PC-9 (cell line): Measurements from ENCODE around the gene FGF22. TPM values are rescaled to one million over a fixed set of nuclear protein-coding genes. Genes with fewer than 3 reads are reported as not detected.

Source experiments
- BruUV-seq: library from RNA; stranded (reverse); fragments of 400-500 nt; replicated peaks from 2 replicates; lab custom pipeline; 2021; lab: Mats Ljungman, UMichigan
- CTCF ChIA-PET: fragments of 300-600 bp; sonication (Branson Sonifier 250); formaldehyde crosslinking; loops from one replicate; lab custom pipeline; 2022; ENCODE audit warnings: antibody characterized with exemption; lab: Charles Lee
- POLR2A ChIA-PET: fragments of 300-600 bp; sonication (Branson Sonifier 250); formaldehyde crosslinking; loops from one replicate; lab custom pipeline; 2022; ENCODE audit warnings: antibody characterized with exemption; ENCODE audit not compliant: unreplicated experiment; lab: Charles Lee
- DNase-seq, 2 experiments: peaks; one replicate each; pipeline versions ENCODE4 v3.0.0 to v3.0.0-alpha.2; 2015 to 2022; ENCODE audit warnings: mixed read lengths in 1 of 2
- H2AFZ ChIP-seq: fragments of 200-600 bp; sonication (generic); 2 replicates; pipeline ENCODE4 v1.8.1; 2017; ENCODE audit warnings: antibody characterized with exemption
- H3F3A ChIP-seq: fragments of 200-600 bp; sonication (generic); 2 replicates; pipeline ENCODE4 v1.8.1; 2017; ENCODE audit warnings: antibody characterized with exemption, mild to moderate bottlenecking, low read depth; ENCODE audit not compliant: insufficient read depth
- H3K27ac ChIP-seq: fragments of 200-600 bp; sonication (generic); 2 replicates; pipeline ENCODE4 v1.6.1; 2016; ENCODE audit warnings: mixed run types
- H3K27me3 ChIP-seq: fragments of 200-600 bp; sonication (generic); 2 replicates; pipeline ENCODE4 v1.6.1; 2016; ENCODE audit warnings: low read depth, mixed run types; ENCODE audit not compliant: insufficient read depth
- H3K36me3 ChIP-seq: fragments of 200-600 bp; sonication (generic); 2 replicates; pipeline ENCODE4 v1.6.1; 2016; ENCODE audit warnings: low read depth, mixed run types
- H3K4me1 ChIP-seq: fragments of 200-600 bp; sonication (generic); replicated peaks from 2 replicates; pipeline ENCODE4 v1.6.1; 2016; ENCODE audit warnings: mixed run types; ENCODE audit not compliant: insufficient read depth
- H3K4me2 ChIP-seq: fragments of 200-600 bp; sonication (generic); 2 replicates; pipeline ENCODE4 v1.6.1; 2017; ENCODE audit warnings: mixed run types
- H3K4me3 ChIP-seq: fragments of 200-600 bp; sonication (generic); 2 replicates; pipeline ENCODE4 v1.6.1; 2016; ENCODE audit warnings: mixed run types
- H3K79me2 ChIP-seq: fragments of 200-600 bp; sonication (generic); 2 replicates; pipeline ENCODE4 v1.6.1; 2017; ENCODE audit warnings: low read depth, mixed run types
- H3K9me2 ChIP-seq: fragments of 200-600 bp; sonication (generic); 2 replicates; pipeline ENCODE4 v1.8.1; 2017; ENCODE audit warnings: mild to moderate bottlenecking; ENCODE audit not compliant: insufficient read depth
- H3K9me3 ChIP-seq: fragments of 200-600 bp; sonication (generic); 2 replicates; pipeline ENCODE4 v1.8.1; 2016; ENCODE audit warnings: low read depth; ENCODE audit not compliant: insufficient read depth
- H4K20me1 ChIP-seq: fragments of 200-600 bp; sonication (generic); 2 replicates; pipeline ENCODE4 v1.8.1; 2017; ENCODE audit not compliant: insufficient read depth
- EZH2 ChIP-seq: fragments of 200-600 bp; sonication (generic); IDR thresholded peaks from 2 replicates; pipeline ENCODE4 v1.8.0; 2017; ENCODE audit warnings: antibody characterized with exemption, low read depth
- intact Hi-C: fragments of 100-400 bp; cut with micrococcal nuclease; formaldehyde crosslinking; loops from one replicate; pipeline ENCODE4 v1.10.0; 2022; ENCODE audit not compliant: unreplicated experiment
- total RNA-seq: library from RNA; stranded (reverse); gene quantifications from 2 replicates; pipeline ENCODE4 v1.2.3, GENCODE V29; 2021
- TF ChIP-seq, protein P1 (sequence below): fragments of 200-600 bp; sonication (generic); conservative IDR thresholded peaks from 2 replicates; pipeline ENCODE4 v1.6.1; 2017; ENCODE audit warnings: mixed run types, antibody characterized with exemption, mild to moderate bottlenecking, moderate library complexity

The FGF22 gene
- total RNA-seq, 1 experiment from 2014 or later = not detected

DNA sequence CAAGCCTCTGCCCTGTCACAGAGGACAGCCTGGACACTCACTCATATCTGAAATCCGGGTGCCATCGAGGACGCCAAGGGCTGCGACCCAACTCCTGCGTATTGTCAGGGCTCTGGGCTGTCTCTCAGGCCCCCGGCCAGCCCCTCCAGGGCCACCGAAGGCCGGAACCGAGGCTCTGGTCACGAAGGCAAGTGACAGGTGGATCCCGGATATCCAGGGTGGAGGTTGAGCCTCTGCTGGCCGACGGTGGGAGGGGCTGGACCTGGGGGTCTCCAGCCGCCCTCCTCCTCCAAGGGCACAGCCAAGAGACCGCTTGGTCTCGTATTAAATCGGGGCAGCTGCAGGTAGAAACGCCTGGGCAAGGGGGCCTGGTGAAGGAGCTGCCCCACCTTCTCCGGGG is 17.9 kb downstream of the FGF22 start:
- H3K9me3 ChIP-seq = no peaks in the 10 kb centered on the region
- intact Hi-C loops = no loop called here
- no peak overlapping the region for H3K4me2 ChIP-seq
- H4K20me1 ChIP-seq = peaks cover 93% of the 10 kb centered on the region
- H3K27ac ChIP-seq = no peak overlapping the region
- H3K4me1 ChIP-seq = peaks cover 9% of the 10 kb centered on the region
- no peak for DNase-seq
- H3F3A ChIP-seq = 0 out of 2 replicates have a peak, but pooled peaks cover 8% of the 10 kb centered on the region
- H3K4me3 ChIP-seq = no peak overlapping the region
- 0 out of 2 replicates have a peak, but pooled peaks cover 4% of the 10 kb centered on the region for H3K36me3 ChIP-seq
- ChIA-PET POLR2A (no interaction called here), CTCF (no interaction called here)
- H3K79me2 ChIP-seq = peaks cover 99% of the 10 kb centered on the region
- BruUV-seq = no TSS peak
- H3K27me3 ChIP-seq = no peaks in the 10 kb centered on the region
- H3K9me2 ChIP-seq = no peaks in the 10 kb centered on the region
- H2AFZ ChIP-seq = no peak overlapping the region
- TF ChIP-seq, protein P1, sequence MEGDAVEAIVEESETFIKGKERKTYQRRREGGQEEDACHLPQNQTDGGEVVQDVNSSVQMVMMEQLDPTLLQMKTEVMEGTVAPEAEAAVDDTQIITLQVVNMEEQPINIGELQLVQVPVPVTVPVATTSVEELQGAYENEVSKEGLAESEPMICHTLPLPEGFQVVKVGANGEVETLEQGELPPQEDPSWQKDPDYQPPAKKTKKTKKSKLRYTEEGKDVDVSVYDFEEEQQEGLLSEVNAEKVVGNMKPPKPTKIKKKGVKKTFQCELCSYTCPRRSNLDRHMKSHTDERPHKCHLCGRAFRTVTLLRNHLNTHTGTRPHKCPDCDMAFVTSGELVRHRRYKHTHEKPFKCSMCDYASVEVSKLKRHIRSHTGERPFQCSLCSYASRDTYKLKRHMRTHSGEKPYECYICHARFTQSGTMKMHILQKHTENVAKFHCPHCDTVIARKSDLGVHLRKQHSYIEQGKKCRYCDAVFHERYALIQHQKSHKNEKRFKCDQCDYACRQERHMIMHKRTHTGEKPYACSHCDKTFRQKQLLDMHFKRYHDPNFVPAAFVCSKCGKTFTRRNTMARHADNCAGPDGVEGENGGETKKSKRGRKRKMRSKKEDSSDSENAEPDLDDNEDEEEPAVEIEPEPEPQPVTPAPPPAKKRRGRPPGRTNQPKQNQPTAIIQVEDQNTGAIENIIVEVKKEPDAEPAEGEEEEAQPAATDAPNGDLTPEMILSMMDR = no peak
- TF ChIP-seq EZH2 = no peak

DNA sequence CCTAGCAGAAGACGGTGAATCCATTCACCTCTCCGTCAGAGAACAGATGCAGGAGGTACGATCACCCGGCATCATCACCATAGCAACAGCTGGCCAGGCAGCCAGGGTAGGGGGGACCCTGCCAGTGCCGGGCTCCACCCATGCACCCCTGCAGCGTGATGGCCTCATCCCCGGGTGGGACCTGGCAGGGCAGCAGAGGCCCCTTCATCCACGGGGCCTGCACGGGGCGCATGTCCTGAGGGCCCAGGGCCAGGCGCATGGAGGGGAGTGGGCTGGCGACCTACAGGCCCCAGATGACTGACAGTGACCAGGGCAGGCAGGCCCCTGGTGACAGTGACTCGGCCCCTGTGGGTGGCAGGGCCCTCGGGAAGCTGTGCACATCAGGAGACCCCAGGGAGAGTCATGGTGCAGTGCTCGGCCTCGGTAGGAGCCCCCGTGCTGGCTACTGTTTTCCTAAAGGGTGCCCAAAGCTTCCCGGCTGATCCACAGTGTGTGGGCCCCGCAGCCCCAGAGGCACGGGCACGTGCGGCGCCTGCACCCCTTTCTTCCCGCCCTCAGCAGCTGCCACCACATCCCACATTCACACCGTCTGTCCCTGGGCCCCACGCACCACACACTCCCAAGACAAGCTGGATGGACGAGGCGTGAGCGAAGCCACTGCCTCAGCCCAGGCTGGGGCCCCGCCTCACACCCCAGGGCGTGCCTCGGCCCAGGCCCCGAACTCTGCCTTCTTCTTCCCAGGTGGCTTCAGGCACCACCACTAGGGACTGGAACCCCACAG is 18.6 kb downstream of the FGF22 start:
- no peak overlapping the region for H3K4me3 ChIP-seq

DNA sequence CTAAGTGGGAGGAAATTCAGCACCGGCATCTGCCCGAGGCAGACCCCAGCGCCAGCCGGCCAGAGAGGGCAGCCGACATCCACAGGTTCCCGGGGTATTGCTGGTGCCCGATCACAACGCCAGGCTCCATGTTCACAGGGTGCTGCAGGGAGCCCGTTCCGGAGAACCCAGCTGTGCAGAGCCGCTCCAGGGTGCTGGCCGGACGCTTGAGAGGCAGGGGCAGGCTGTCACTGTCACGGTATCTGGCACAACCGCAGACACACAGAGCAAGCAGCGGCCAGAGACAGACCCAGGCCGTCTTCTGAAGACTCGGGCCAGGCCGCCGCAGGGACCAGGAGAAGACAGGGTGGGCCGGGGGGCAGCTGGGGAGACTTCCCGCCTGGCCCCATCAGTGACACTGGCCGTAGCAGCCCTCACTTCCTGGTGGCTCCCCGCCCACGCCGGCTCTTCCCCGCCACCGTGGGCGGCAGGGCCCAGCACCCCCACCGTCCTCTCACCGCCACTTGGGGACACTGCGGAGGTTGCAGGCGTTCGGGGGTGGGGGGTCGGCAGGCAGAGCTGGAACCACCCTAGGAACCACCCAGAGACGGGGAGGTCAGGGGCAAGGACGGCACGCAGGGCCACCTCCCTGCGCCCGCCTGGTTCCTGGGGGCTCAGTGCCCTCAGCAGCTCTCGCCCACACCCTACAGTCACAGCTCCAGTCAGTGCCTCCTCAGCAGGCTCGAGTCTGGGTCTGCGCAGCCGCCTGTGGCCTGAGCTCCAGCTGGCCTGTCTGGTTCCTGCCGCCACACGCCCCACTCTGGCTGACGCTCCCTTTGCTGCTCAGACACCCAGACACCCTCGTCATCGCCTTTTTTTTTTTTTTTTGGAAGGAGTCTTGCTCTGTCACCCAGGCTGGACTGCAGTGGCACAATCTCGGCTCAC is 19.5 kb downstream of the FGF22 start:
- TF ChIP-seq EZH2 = no peak
- TF ChIP-seq, protein P1 = no peak
- no peak overlapping the region for H3K4me2 ChIP-seq
- H3F3A ChIP-seq = peaks cover 13% of the 10 kb centered on the region
- H3K4me1 ChIP-seq = peaks cover 14% of the 10 kb centered on the region
- 0 out of 2 replicates have a peak, but pooled peaks cover 4% of the 10 kb centered on the region for H3K36me3 ChIP-seq
- POLR2A ChIA-PET = no interaction called here
- peaks cover 86% of the 10 kb centered on the region for H3K79me2 ChIP-seq
- CTCF ChIA-PET = no interaction called here
- no peak for DNase-seq
- H3K4me3 ChIP-seq = no peak overlapping the region
- H4K20me1 ChIP-seq = peaks cover 78% of the 10 kb centered on the region
- H2AFZ ChIP-seq = no peak overlapping the region
- H3K27ac ChIP-seq = no peak overlapping the region
- intact Hi-C loops = no loop called here
- no peaks in the 10 kb centered on the region for H3K9me3 ChIP-seq
- no peaks in the 10 kb centered on the region for H3K9me2 ChIP-seq
- no peaks in the 10 kb centered on the region for H3K27me3 ChIP-seq
- BruUV-seq = no TSS peak

More for the DNA sequence above, 18.6 kb downstream of the FGF22 start:
- 0 out of 2 replicates have a peak, but pooled peaks cover 4% of the 10 kb centered on the region for H3K36me3 ChIP-seq
- H2AFZ ChIP-seq = no peak overlapping the region
- no peaks in the 10 kb centered on the region for H3K9me3 ChIP-seq
- H3K27me3 ChIP-seq = no peaks in the 10 kb centered on the region
- 0 out of 2 replicates have a peak, but pooled peaks cover 8% of the 10 kb centered on the region for H3F3A ChIP-seq
- peaks cover 95% of the 10 kb centered on the region for H3K79me2 ChIP-seq
- no peak overlapping the region for H3K27ac ChIP-seq
- BruUV-seq = no TSS peak
- peaks cover 9% of the 10 kb centered on the region for H3K4me1 ChIP-seq
- POLR2A ChIA-PET = no interaction called here
- peaks cover 87% of the 10 kb centered on the region for H4K20me1 ChIP-seq
- no peak for DNase-seq
- CTCF ChIA-PET = no interaction called here
- no peaks in the 10 kb centered on the region for H3K9me2 ChIP-seq
- H3K4me2 ChIP-seq = no peak overlapping the region
- intact Hi-C loops = no loop called here
- no peak for TF ChIP-seq EZH2
- TF ChIP-seq, protein P1 = no peak
